Epidermal melanocyte (primary cell): ENCODE results near the gene PERM1.
"Not testable (repeated sequence)": the region's sequence is repeated elsewhere in the genome, so short reads cannot be mapped to it uniquely, and the experiment has no call there.

Experiments used
- DNase-seq: peaks from one replicate; pipeline ENCODE4 v3.0.0; 2011; ENCODE audit warnings: low spot score; ENCODE audit not compliant: insufficient read length

The PERM1 gene, protein sequence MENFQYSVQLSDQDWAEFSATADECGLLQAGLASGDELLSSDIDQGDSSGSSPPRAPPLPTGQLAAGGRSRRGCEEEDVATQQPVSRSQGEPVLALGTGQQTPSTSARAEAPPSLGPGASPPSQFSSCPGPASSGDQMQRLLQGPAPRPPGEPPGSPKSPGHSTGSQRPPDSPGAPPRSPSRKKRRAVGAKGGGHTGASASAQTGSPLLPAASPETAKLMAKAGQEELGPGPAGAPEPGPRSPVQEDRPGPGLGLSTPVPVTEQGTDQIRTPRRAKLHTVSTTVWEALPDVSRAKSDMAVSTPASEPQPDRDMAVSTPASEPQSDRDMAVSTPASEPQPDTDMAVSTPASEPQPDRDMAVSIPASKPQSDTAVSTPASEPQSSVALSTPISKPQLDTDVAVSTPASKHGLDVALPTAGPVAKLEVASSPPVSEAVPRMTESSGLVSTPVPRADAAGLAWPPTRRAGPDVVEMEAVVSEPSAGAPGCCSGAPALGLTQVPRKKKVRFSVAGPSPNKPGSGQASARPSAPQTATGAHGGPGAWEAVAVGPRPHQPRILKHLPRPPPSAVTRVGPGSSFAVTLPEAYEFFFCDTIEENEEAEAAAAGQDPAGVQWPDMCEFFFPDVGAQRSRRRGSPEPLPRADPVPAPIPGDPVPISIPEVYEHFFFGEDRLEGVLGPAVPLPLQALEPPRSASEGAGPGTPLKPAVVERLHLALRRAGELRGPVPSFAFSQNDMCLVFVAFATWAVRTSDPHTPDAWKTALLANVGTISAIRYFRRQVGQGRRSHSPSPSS

DNA sequence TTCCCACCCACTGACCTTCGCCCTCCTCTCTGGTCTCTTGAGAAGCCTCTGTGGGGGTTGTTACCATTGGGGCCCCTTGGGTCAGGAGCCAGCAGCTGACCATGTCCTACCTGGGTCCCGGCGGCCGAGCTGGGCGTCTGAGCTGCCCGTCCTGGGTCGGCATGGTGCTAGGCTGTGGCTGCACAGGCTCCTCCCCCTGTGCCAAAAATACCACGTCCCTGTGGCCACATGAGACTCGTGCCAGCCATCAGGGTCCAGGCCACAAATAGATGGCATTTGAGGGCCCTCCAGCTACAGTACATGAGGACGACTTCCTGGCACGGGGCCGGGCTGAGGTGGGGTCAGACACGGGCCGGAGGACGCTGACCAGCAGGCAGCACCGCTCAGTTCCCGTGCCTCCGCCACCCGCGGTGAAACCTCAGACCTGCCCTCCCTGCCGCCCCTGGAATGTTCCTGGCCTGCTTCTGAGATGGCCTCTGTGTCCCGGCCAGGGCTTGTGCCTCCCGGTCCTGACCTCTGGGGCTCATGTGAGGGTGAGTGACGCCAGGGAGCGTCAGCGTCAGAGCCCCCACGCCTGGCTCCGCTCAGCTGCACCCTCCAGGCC is at the start of gene PERM1:
PERM1 (minus strand) TSS at position 139 of the 604 bp plus-strand sequence. CDS start 1,064 bp downstream, outside the sequence.
- DNase-seq: no peak

DNA sequence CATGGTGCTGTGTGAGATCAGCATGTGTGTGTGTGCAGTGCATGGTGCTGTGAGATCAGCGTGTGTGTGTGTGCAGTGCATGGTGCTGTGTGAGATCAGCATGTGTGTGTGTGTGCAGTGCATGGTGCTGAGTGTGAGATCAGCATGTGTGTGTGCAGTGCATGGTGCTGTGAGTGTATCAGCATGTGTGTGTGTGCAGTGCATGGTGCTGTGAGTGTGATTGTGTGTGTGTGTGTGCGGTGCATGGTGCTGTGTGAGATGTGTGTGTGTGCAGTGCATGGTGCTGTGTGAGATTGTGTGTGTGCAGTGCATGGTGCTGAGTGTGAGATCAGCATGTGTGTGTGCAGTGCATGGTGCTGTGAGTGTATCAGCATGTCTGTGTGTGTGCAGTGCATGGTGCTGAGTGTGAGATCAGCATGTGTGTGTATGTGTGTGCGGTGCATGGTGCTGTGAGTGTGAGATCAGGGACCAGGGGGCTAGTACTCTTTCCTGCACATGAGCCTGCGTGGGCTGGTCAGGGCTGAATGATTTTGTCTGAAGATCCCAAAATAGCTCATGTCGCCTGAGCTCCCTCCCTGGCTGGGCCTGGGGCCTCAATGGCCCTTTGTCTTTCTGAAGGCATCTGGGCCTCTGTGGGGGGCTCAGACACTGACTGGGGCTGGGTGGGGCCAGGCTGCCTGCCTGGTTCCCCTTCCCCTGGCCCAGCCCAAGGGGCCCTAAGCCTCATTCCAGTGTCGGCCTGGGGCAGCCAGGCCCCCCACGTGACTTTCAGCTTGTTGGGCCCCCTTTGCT is 49.2 kb upstream of the PERM1 start:
- DNase-seq: not testable (repeated sequence)

DNA sequence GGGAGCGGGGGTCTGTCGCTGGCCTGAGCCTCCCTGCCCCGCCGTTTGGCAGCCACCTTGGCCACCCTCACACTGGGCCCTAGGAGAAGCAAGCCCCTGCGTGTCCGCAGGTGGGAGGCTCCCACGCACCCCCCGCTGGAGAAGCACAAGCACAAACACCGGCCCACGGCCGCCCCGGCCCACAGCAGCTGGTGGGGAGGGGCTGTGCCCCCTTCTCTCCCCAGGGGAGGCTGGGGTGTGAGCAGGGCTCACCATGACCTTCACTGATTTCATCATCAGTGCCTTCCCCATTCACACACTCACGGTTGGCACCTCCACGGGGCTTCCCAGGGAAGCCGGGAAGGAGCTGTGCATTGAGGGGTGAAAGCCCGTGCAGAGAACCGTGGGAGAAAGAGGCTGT is 45.9 kb upstream of the PERM1 start:
- DNase-seq: no peak

DNA sequence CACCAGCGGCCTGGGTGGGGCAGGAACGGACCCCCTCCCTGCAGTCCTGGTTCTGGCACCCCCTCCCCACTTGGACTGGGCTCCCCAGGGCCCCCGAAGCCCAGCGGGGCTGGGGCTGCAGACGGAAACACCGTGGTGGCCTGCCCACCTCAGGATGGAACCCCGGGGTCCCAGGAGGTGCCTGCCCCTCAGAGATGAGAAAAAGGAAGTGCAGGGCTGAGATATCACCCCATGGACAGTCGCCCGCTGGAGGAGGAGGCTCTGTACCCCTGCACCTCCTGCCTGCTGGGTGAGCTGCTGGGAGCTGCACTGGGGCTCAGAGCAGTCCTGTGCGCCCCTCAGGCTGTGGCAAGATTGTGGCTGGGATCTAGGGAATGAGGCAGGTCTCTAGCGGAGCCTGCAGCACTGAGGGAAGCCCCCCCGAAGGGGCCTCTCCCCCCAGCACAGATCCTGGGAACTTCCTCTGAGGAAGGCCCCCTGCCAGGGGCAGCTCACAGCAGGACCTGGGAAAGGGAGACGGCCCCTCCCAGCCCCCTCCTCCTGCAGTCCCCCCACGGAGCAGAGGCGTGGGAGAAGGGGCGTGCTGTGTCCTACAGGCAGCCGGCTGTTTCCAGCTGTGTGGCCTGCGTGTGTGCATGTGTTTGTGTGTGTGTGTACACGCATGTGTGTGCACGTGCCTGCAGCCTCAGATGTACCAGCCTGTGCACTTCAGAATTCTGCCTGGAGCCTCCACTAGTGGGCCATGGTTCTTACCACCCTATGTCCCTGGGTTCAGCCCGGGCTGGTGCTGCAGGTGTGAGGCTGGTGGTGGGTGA is 44.9 kb upstream of the PERM1 start:
- no peak for DNase-seq

DNA sequence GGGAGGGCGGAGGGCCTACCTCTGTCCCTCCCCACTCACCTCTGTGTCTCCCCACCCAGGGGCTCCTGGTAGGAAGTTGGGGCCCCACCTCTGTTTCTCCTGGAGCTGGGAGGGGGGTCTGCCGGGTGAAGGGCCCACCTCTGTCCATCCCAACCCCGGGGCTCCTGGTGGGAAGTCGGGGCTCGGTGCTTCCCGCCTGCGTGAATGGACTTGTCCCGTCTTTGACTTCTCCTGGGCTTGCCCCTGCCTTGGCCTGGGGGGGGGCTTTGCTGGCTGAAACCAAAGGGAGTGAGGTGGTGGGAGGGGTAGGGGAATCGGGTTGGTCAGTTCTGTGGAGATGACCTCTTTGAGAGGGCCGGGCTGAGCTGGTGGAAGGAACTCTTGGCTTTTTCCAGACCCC is 43.8 kb upstream of the PERM1 start:
- DNase-seq: no peak

DNA sequence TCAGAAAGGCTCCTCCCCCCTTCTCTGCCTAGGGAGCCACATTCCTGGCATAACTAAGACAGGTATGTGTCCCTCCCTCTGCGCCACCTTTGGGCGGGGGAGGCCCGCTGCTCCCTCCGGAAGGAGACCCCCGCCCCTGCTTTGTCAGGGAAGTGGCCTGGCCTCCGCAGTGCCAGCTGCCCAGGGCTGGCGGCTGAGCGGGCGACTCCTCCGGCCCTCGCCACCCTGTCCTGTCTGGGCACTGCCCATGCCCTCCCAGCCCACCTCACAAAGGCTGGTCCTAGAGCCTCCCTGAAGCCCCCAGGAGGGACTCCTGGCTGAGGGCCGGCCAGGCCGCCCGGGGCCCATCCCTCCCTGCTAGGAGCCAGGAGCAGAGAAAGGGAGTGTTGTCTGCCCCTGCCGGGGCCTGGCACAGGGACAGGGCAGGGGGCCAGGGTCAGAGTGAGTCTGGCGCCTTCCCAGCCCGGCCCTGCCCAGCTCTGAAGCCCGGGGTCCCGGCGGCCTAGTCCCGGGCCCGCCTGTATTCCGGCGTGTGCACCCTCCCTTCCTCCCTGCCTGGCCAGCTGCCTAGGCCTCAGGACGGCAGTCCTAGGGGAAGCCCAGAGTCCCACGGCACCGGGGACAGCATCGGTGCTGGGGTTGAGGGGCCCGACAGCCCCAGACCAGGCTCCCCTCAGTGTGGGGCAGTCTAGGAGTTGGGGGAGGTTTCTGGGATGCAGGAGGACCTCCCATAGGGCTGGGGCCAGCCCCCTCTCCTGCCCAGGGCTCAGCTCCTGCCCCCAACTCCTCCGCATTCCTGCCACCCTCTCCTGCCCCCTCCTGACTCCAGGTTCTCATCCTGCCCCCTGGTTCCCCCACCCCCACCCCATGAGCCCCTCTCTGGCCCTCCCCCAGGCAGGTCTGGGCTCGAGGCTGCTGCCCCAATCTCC is 43.1 kb upstream of the PERM1 start:
- no peak for DNase-seq

DNA sequence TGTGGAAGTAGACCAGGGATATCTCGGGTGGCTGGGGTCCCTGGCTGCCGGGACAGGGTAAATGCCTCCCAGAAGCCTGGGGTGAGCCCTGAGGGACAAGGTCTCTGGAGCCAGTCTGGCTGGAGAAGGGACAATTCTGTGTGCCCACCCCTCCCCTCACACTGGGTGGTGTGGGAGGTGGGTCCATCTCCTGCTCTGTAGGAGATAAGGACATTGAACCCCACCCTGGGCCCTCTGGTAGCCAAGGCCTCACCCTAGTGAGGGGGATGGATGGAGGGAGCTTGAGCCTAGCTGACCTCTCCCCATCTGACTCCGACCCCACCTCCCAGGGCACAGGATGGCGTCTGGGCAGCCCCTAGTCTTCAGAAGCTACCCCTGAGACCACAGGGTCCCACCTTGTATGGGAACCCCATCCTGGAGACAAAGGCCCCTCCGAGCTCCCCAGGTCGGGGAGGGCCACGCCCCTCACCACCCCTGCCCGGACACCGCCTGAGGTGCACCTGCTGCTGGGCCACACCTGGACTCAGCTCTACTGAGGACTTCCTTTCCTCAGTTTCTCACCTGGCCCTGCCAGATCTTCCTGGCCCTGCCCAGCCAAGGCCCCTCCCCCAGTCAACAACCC is 42.4 kb upstream of the PERM1 start:
- DNase-seq: no peak

DNA sequence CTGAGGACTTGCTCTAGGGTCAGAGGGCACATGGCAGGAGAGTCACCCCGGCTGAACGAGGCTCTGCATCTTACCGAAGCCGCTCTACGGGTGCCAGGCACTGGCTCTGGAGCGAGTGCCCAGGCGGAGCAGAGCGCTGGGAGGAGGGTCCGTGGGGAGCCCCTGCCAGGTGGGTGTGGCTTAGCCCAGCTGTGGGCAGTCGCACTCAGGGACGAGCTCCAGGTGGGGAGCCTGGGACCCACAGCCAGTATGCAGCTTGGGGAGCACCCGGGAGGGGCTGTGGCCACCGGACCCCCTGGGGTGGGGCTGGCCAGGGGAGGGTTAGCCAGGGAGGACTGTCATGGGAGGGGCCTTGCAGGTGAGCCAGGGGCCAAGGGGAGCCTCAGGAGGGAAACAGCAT is 41.8 kb upstream of the PERM1 start:
- no peak for DNase-seq

DNA sequence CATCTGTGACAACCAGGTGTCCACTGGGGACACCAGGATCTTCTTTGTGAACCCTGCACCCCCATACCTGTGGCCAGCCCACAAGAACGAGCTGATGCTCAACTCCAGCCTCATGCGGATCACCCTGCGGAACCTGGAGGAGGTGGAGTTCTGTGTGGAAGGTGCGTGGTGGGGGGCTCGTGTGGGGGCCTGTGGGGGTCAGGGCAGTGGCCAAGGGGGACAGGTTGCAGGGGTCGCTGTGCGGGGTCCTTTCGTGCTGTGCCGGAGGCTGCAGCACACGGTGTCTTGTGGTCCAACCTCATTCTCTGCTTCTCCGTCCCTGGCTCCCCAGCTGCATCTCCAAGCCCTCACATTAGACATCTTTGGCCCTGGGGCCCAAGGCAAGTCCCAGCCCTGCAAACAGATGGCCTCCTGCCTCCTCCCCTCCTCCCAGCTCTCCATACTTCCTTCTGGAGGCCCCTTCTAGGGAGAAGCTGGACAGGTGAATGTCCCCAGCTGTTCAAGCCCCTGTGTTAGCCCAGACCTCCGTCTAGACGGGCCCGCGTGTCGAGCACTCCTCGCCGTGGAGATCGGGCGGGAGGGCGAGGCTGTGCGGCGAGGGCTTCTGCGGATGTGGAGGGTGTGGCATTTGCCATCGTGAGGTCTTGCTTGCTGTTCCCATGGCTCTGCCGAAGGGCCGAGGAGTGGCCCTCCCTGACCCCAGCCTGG is 40.6 kb upstream of the PERM1 start:
- no peak for DNase-seq

DNA sequence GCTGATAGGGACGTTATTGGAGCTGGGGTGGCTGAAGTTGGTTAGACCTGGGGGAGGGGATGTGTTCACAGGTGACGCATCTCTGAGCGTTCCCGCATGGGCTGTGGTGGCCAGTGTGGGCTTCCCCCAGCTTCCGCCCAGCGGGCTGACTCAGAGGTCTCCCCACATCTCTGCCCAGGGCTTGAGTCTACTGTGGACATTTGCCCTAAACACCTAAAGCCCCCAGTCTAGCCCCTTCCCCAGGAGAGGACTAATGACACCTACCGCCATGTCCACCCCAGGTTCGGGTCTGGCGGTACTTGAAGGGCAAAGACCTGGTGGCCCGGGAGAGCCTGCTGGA is 40.0 kb upstream of the PERM1 start:
- DNase-seq: no peak

DNA sequence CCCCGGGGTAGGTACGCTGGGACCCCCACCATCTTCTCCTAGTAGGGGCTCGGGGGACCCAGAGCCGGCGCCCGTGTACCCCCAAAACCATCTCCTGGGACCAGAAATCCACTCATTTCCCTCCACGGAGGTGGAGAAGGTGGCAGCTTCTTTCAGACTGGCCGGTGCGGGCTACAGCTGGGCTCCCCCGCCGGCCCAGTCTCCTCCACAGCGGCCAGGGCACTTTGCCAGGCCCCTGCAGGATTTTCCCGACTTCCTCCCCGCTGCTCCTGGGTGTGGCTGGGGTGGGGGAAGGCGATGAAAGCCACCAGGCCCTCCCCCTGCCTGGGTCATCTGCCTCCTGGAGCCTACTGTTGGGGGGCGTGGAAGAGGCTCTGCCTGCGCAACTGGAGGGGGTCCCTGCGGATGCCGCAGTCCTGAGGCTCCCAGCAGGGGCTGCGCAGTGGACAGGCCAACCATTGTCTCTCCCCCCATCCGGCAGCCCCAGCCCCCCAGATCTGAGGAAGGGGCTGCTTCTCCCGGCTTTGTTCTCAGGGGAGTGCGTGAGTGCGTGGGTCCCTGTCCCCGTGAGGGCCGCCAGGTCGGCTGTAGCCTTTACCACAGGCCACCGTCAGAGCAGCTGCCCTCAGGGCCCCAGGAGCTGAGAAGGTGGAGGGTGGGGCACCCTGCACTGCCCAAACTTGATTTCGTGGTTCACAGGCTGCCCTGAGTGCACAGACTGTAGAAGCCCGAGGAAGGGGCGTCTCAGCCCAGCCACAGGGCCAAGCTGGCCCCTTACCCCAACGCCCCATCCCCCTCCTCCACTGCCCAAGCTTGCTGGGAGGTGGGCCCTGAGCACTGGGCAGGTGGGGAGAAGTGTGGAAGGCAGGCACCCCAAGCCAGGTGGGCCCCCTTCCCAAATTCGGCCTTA is 39.4 kb upstream of the PERM1 start:
- peak; percentile 71 for DNase-seq

DNA sequence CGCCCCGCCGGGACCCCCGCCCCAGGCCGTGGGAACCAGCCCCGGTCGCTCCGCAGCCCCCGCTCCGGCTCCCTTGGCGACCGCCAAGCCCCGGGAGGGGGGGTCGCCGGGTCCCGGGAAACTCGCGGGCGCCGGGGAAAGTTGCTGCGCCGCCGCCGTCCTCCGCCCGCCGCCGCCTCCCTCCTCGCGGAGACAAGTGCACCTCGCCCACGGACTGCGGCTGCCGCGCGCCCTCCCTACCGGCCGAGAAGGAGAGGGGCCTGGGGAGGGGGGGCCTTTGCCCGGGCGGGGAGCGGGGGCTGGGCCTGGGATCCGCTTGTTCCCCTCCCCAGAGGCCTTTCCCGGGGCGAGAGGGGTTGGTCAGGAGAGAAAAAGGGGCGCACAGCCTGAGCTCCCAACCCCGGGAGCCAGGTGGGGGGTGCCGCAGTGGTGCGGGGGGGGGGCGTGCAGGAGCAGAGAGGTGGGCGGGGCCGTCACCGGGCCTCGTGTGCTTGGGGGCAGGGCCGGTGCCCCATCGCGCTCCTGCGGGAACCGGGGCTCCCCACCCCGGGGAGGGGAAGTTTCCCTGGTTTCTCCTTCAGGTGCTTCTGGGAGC is 38.6 kb upstream of the PERM1 start:
- DNase-seq: no peak

DNA sequence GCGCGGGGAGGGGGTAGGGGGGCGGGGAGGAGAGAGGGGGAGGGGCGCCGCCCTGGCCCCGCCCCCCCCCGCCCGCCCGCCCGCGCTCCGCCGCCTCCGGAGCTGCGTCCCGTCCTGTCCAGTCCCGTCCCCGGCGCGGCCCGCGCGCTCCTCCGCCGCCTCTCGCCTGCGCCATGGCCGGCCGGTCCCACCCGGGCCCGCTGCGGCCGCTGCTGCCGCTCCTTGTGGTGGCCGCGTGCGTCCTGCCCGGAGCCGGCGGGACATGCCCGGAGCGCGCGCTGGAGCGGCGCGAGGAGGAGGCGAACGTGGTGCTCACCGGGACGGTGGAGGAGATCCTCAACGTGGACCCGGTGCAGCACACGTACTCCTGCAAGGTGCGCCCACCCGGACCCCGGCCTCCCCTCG is 38.1 kb upstream of the PERM1 start, which contains the start of gene AGRN:
AGRN (plus strand) TSS at position 121 of the 405 bp plus-strand sequence; CDS start at position 174, 53 bp downstream.
- no peak for DNase-seq

DNA sequence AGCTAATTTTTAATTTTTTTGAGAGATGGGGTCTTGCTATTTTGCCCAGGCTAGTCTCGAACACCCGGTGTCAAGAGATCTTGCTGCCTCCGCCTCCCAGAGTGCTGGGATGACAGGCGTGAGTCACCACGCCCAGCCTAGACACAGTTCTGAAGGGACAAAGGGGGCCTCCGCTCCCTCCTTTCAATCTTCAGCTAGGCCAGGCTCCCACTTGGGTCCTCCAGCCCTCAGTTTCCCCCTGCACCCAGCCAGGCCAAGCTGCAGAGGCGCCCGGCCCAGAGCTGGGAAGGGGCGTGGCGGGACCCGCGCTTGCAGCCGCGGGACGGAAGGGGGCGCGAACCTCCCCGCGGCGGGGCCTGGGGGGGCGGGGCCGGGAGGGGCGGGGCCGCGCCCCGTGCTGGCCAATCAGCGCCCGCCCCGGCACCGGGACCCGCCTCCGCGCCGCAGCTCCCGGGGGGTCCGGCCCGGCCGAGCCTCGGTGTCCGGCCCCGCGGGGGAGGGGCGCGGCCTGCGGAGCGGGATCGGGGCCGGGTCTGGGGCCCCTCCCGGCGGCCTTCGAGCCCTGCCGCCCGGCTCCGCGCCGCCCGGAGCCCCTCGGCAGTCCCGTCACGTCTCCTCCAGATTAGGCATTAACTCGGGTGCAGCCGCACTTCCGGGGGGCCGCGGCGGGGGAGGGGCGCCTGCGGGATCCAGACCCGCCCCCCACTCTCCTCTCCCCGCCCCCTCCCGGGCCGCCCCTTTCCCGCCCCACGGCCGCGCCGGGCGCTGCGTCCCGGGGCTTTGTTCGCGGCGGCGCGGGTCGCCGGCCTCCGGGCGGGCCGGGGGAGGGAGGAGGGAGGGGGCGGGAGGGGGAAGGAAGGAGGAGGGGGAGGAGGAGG is 37.5 kb upstream of the PERM1 start:
- peak; percentile 89 for DNase-seq

DNA sequence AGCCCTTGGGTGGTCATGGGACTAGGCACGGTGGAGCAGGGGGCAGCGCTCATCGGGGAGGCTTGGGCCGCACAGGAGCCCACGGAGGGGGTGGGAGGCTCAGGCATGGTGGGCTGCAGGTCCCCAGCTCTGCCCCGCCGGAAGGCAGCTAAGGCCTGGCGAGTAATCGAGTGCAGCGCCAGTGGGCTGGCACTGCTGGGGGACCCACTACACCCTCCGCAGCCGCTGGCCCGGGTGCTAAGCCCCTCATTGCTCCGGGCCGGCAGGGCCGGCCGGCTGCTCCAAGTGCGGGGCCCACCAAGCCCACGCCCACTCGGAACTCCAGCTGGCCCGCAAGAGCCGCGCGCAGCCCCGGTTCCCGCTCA is 36.4 kb upstream of the PERM1 start:
- DNase-seq: not testable (repeated sequence)
